Lower lobe of right lung (tissue), 2 donors: Measurements from ENCODE around the gene TMEM94. TPM values are rescaled to one million over a fixed set of nuclear protein-coding genes. Genes with fewer than 3 reads are reported as not detected.

Experiments
- ATAC-seq, 2 donors: fragments of 200-7000 bp; cut with Tn5 transposase; one replicate each; pipeline ENCODE4 v1.9.1; 2020 to 2022; ENCODE audit warnings: mild to moderate bottlenecking in 2 of 2, moderate library complexity in 2 of 2
- DNase-seq: peaks from one replicate; pipeline ENCODE4 v3.0.0-alpha.2; 2020
- H3K27ac ChIP-seq: fragments of 200-600 bp; one replicate; pipeline ENCODE4 v1.8.0; 2022
- H3K27me3 ChIP-seq: fragments of 200-600 bp; one replicate; pipeline ENCODE4 v1.8.0; 2022; ENCODE audit warnings: low read depth
- H3K36me3 ChIP-seq: fragments of 200-600 bp; one replicate; pipeline ENCODE4 v1.8.0; 2022; ENCODE audit warnings: mild to moderate bottlenecking
- H3K4me1 ChIP-seq: fragments of 200-600 bp; one replicate; pipeline ENCODE4 v1.8.0; 2022
- H3K4me3 ChIP-seq: fragments of 200-600 bp; one replicate; pipeline ENCODE4 v1.8.0; 2022; ENCODE audit warnings: mild to moderate bottlenecking
- H3K9me3 ChIP-seq: fragments of 200-600 bp; one replicate; pipeline ENCODE4 v1.8.0; 2022
- CTCF ChIP-seq: fragments of 200-600 bp; IDR thresholded peaks from one replicate; pipeline ENCODE4 v1.8.0; 2022; ENCODE audit warnings: antibody characterized with exemption, mild to moderate bottlenecking
- intact Hi-C: fragments of 100-400 bp; cut with DNase I; formaldehyde crosslinking; loops from one replicate; pipeline ENCODE4 v1.11.0; 2022
- long read RNA-seq: library from polyadenylated mRNA; unstranded; transcript quantifications from one replicate; pipeline ENCODE4 v2.0.0, GENCODE V29; 2021
- total RNA-seq: library from RNA; stranded (reverse); fragmentation: NEBNext Ultra II Directional; extraction: Animal tissue kit (Norgen Biotek cat#: 25700); gene quantifications from one replicate; pipeline ENCODE4 v1.2.1, GENCODE V29; 2021
- donor health status: DM: no; HTN: yes; CAD: no; lungs with severe emphysema.

Gene TMEM94
- total RNA-seq, result 89.5 TPM
- long read RNA-seq, full-length matches to known transcripts, result 1 of 59 reads
- long read RNA-seq, partial matches to known transcripts, result 39 of 59 reads
- long read RNA-seq, other reads (novel, unspliced or antisense), result 19 of 59 reads

GRCh38 chr17:75456417-75457046, at the start of gene TMEM94:
TMEM94 (plus strand) TSS chr17:75456635; CDS start chr17:75471906, 15,271 bp downstream.
- ATAC-seq (peak; percentile 99), DNase-seq (peak; percentile 93)
- peaks cover 36% of the 10 kb centered on the region for H3K4me1 ChIP-seq
- TF ChIP-seq CTCF, result no peak
- peak within 1 kb of the TSS; percentile 96 for H3K4me3 ChIP-seq
- no peaks in the 10 kb centered on the region for H3K9me3 ChIP-seq
- H3K27me3 ChIP-seq, result no peaks in the 10 kb centered on the region
- peak within 1 kb of the TSS; percentile 93 for H3K27ac ChIP-seq
- H3K36me3 ChIP-seq, result no peaks in the 10 kb centered on the region
- intact Hi-C loops, result no loop called here

- H3K4me3 ChIP-seq, result no peak overlapping the region
- H3K9me3 ChIP-seq, result no peaks in the 10 kb centered on the region
- TF ChIP-seq CTCF, result no peak
- no peak for DNase-seq
- no peaks in the 10 kb centered on the region for H3K36me3 ChIP-seq
- H3K27ac ChIP-seq, result no peak overlapping the region
- no peak for ATAC-seq
- H3K27me3 ChIP-seq, result no peaks in the 10 kb centered on the region
- intact Hi-C loops, result loop anchor here (10.0 kb wide), 1 partner anchor 83 kb away; no protein-coding TSS in a partner anchor
- H3K4me1 ChIP-seq, result peaks cover 33% of the 10 kb centered on the region
Observed at GRCh38 chr17:75407655-75408352, 48.6 kb upstream of the TMEM94 start.

GRCh38 chr17:75410141-75410540, 46.3 kb upstream of the TMEM94 start:
- no peaks in the 10 kb centered on the region for H3K27me3 ChIP-seq
- intact Hi-C loops, result no loop called here
- no peak for ATAC-seq

GRCh38 chr17:75411328-75412067, 44.9 kb upstream of the TMEM94 start:
- H3K36me3 ChIP-seq, result no peaks in the 10 kb centered on the region
- ATAC-seq, result no peak

More at GRCh38 chr17:75410141-75410540, 46.3 kb upstream of the TMEM94 start:
- Histone ChIP-seq H3K9me3 (no peaks in the 10 kb centered on the region), H3K4me1 (peaks cover 23% of the 10 kb centered on the region), H3K4me3 (no peak overlapping the region), H3K36me3 (no peaks in the 10 kb centered on the region), H3K27ac (no peak overlapping the region)
- TF ChIP-seq CTCF, result no peak
- DNase-seq, result no peak

More at GRCh38 chr17:75411328-75412067, 44.9 kb upstream of the TMEM94 start:
- H3K9me3 ChIP-seq, result no peaks in the 10 kb centered on the region
- TF ChIP-seq CTCF, result no peak
- peaks cover 18% of the 10 kb centered on the region for H3K4me1 ChIP-seq
- DNase-seq, result no peak
- H3K27me3 ChIP-seq, result no peaks in the 10 kb centered on the region
- intact Hi-C loops, result no loop called here
- no peak overlapping the region for H3K27ac ChIP-seq
- H3K4me3 ChIP-seq, result no peak overlapping the region
